ENCODE results near the gene ARID3B. TPM values are rescaled to one million over a fixed set of nuclear protein-coding genes. Genes with fewer than 3 reads are reported as not detected.

Gene ARID3B
- polyA plus RNA-seq, 1 of the 3 experiments (the other 2 are of a cell fraction) = 3.0 TPM

GRCh38 chr15:74646480-74646879 is 105.5 kb downstream of the ARID3B start:
- Histone ChIP-seq H3K4me3 (ENCODE audit: low read depth in 2 of 2, low read length in 1 of 2) (no peak overlapping the region), H4K20me1 (ENCODE audit: insufficient read depth) (peaks cover 36% of the 10 kb centered on the region), H3K9ac (no peak overlapping the region), H3K4me1 (ENCODE audit: control insufficient read depth in 1 of 2, insufficient read depth in 2 of 2, low read depth in 1 of 2, low read length in 1 of 2) (peaks cover 0 to 3% of the 10 kb centered on the region in 2 experiments; a peak in 1 of 4 replicates), H3K27me3 (ENCODE audit: insufficient read depth) (no peaks in the 10 kb centered on the region), H3K4me2 (no peak overlapping the region), H3K36me3 (replicated peaks in 1 of 2; ENCODE audit: control insufficient read depth in 1 of 2, insufficient read depth in 2 of 2, low read length in 1 of 2) (peaks cover 11% of the 10 kb centered on the region in 2 experiments), H3F3A (replicated peaks; ENCODE audit: insufficient read depth) (no peaks in the 10 kb centered on the region), H2AFZ (ENCODE audit: low read depth) (no peak overlapping the region), H3K9me2 (no peaks in the 10 kb centered on the region), H3K27ac (ENCODE audit: low read depth in 2 of 2, low read length in 1 of 2) (no peak overlapping the region), H3K9me3 (no peaks in the 10 kb centered on the region), H3K79me2 (ENCODE audit: insufficient read depth) (peaks cover 21% of the 10 kb centered on the region; the same call in 1 of the 2 replicates)
- DNase-seq = no peak
- no peak for TF ChIP-seq GABPA (IDR thresholded peaks at IDR 0.05; ENCODE audit: low read depth)
- TF ChIP-seq TAF1 (IDR thresholded peaks at IDR 0.05; ENCODE audit: borderline replicate concordance, low read depth, low read length) = no peak
- no peak for TF ChIP-seq RAD21 (IDR thresholded peaks at IDR 0.05; ENCODE audit: low read length)
- TF ChIP-seq, protein P1, sequence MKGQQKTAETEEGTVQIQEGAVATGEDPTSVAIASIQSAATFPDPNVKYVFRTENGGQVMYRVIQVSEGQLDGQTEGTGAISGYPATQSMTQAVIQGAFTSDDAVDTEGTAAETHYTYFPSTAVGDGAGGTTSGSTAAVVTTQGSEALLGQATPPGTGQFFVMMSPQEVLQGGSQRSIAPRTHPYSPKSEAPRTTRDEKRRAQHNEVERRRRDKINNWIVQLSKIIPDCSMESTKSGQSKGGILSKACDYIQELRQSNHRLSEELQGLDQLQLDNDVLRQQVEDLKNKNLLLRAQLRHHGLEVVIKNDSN (IDR thresholded peaks at IDR 0.05; ENCODE audit: borderline replicate concordance, low read depth) = no peak
- TF ChIP-seq TEAD4 (IDR thresholded peaks at IDR 0.05; ENCODE audit: borderline replicate concordance, insufficient read depth) = no peak
- ChIA-PET POLR2A (no interaction called here), CTCF (interaction anchor here (12.9 to 39.4 kb wide), 2 partner anchors 13 to 127 kb away, joined by 141 to 1109 read pairs; partner anchors contain the start of gene CSK)

Other genes starting within 250 kb of the ARID3B start
- 0.08 TPM in 1 of 2 replicates, not detected in the other for gene CYP11A1, start 173.6 kb upstream of the ARID3B start, polyA plus RNA-seq (2012; rRNA removed)
- gene SEMA7A, start 107.3 kb upstream of the ARID3B start, polyA plus RNA-seq (2012; rRNA removed) = 0.80 and 1.3 TPM in 2 replicates
- 81.1 and 89.7 TPM in 2 replicates for gene UBL7, start 80.1 kb upstream of the ARID3B start, polyA plus RNA-seq (2012; rRNA removed)
- 67.7 and 72.4 TPM in 2 replicates for gene CLK3, start 74.6 kb downstream of the ARID3B start, polyA plus RNA-seq (2012; rRNA removed)
- 34.9 and 44.5 TPM in 2 replicates for gene EDC3, start 154.8 kb downstream of the ARID3B start, polyA plus RNA-seq (2012; rRNA removed)
- gene CYP1A1, start 184.3 kb downstream of the ARID3B start, polyA plus RNA-seq (2012; rRNA removed) = 0.07 and 0.15 TPM in 2 replicates
- gene CYP1A2, start 207.6 kb downstream of the ARID3B start, polyA plus RNA-seq (2012; rRNA removed) = not detected in 2 replicates
- 34.7 and 53.1 TPM in 2 replicates for gene CSK, start 240.9 kb downstream of the ARID3B start, polyA plus RNA-seq (2012; rRNA removed)

All from SK-N-SH (cell line).